ENCODE measurements around the gene CCDC89. TPM values are rescaled to one million over a fixed set of nuclear protein-coding genes. Genes with fewer than 3 reads are reported as not detected.
"Not testable (repeated sequence)": the region's sequence is repeated elsewhere in the genome, so short reads cannot be mapped to it uniquely, and the experiment has no call there.

The CCDC89 gene
- total RNA-seq, 2 experiments from 2014 or later = not detected

DNA sequence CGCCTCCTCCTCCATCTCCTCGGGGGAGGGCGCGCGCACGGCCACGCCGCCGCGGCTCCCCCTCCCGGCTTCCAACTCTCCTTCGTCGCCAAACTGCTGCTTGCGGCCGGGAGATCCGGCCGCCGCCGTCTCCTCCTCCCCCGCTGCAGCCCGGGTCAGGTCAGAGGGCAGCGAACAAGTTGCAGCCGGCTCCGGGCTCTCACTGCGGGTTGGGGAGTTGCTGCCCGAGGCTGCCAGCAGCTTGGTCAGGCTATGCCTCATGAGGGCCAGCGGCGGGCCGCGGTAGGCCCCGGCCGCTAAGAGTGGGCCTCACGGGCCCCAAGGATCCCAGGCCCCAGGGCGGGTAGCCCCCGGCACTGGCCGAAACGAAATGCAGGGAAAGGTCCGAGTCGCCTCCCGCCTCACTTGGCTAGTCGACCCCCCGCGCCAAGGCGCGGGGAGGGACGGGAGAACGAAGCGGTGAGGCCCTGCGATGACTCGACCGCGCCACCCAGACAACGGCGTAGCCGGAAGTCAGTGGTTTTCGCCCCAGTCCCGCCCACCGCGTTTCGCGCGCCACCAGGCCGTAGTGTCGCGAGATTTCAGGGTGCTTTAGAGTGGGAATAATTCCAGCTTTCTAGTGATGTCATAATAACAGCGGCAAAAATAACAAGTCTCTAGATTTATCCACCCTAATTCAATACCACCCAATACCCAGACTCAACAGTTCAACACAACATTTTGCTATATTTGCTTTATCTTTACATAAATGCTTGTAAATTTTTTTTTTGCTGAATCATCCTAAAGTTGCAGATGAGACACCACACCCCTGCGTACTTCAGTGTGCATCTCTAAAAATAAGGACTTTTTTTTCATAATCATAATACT, 21.1 kb downstream of the CCDC89 start, which contains the start of gene CREBZF:
TSS of gene CREBZF (minus strand) at position 515 of the 867 bp plus-strand sequence. CDS start at position 261, 254 bp downstream.
- H3K36me3 Mint-ChIP-seq (ENCODE audit: low read depth) = peaks cover 40% of the 10 kb centered on the region
- peaks cover 29% of the 10 kb centered on the region for H3K4me1 Mint-ChIP-seq
- no peaks in the 10 kb centered on the region for H3K27me3 Mint-ChIP-seq
- no peaks in the 10 kb centered on the region for H3K9me3 Mint-ChIP-seq (ENCODE audit: low read depth)
- ATAC-seq (peak; percentile 88), DNase-seq (peak; percentile 97)
- intact Hi-C loops (cut with DNase I, micrococcal nuclease) = loop anchor here (1.0 to 10.0 kb wide), 17 partner anchors 17 to 638 kb away; partner anchors contain the start of genes EED (in 2 of the 2), PICALM (in 2 of the 2), TMEM126A (in 2 of the 2) and TMEM126B (in 2 of the 2)
- ChIA-PET POLR2A (interaction anchor here (0.6 to 1.0 kb wide), 3 partner anchors 15 to 145 kb away, joined by 3 read pairs; partner anchors contain the start of gene TMEM126A), CTCF (interaction anchor here (0.6 to 1.4 kb wide), 6 partner anchors 16 to 350 kb away, joined by 3 to 5 read pairs (median 4); partner anchors contain the start of genes CCDC83 and TMEM126A)
- H3K4me3 Mint-ChIP-seq = peak within 1 kb of the TSS; percentile 100
- H3K27ac Mint-ChIP-seq = peak within 1 kb of the TSS; percentile 99

- CTCF ChIA-PET = interaction anchor here (0.6 to 1.4 kb wide), 6 partner anchors 15 to 168 kb away, joined by 3 to 5 read pairs (median 4); partner anchors contain the start of genes SYTL2 and TMEM126A
- intact Hi-C loops (cut with DNase I, micrococcal nuclease) = loop anchor here (1.0 to 10.0 kb wide), 13 partner anchors 17 to 639 kb away; partner anchors contain the start of genes EED (in 2 of the 2), PICALM (in 2 of the 2), TMEM126B (in 2 of the 2) and HIKESHI (in 1 of the 2)
- H3K4me1 Mint-ChIP-seq = peaks cover 35% of the 10 kb centered on the region
- POLR2A ChIA-PET = interaction anchor here (1.3 kb wide), 1 partner anchor 36 kb away, joined by 6 read pairs; the partner anchor contains the start of gene TMEM126B
- H3K36me3 Mint-ChIP-seq (ENCODE audit: low read depth) = peaks cover 47% of the 10 kb centered on the region
- H3K27ac Mint-ChIP-seq = peak overlapping the region; percentile 99
- H3K4me3 Mint-ChIP-seq = peak overlapping the region; percentile 100
- H3K9me3 Mint-ChIP-seq (ENCODE audit: low read depth) = no peaks in the 10 kb centered on the region
- DNase-seq (peak; percentile 94), ATAC-seq (peak; percentile 78)
- no peaks in the 10 kb centered on the region for H3K27me3 Mint-ChIP-seq
These were observed 22.0 kb downstream of the CCDC89 start for GRCh38 chr11:85663753-85664614.

DNA sequence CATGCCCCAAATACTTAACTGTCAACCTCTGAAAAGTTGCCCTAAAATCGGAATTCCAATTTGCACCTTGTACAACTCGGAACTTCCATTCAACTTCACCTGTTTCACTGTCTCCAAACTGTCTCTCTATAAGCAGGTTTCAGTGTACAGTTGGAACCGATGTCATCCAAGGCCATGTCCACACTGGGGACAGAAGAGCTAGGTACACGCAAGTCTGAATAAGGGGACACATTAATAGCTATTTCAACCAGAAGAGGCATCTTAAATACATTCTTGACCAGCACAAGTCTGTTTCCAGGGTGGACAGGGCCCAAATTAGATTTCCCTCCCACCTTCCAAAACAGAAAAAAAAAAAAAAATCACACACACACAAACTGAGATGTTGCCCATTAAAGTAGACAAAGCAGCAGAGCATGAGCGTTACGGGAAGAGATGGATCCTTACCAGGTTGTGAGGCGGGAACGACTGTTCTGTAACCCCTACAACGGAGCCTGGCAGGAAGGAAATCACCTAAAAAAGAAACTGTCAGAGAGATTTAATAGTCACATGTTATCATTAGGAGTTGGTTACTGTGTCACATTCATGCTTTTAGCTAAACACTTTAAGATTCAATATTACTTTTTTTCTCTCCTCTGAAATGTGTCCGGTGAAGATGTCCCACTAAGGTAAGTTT, 22.8 kb downstream of the CCDC89 start:
- H3K36me3 Mint-ChIP-seq (ENCODE audit: low read depth) = peaks cover 53% of the 10 kb centered on the region
- CTCF ChIA-PET = interaction anchor here (0.6 to 1.4 kb wide), 5 partner anchors 15 to 169 kb away, joined by 3 to 5 read pairs (median 4); partner anchors contain the start of genes SYTL2 and TMEM126A
- H3K27me3 Mint-ChIP-seq = no peaks in the 10 kb centered on the region
- ATAC-seq (peak; percentile 9), DNase-seq (peak; percentile 38)
- H3K9me3 Mint-ChIP-seq (ENCODE audit: low read depth) = no peaks in the 10 kb centered on the region
- H3K4me3 Mint-ChIP-seq = peak overlapping the region; percentile 100
- POLR2A ChIA-PET = interaction anchor here (1.3 kb wide), 1 partner anchor 35 kb away, joined by 6 read pairs; the partner anchor contains the start of gene TMEM126B
- peaks cover 41% of the 10 kb centered on the region for H3K4me1 Mint-ChIP-seq
- intact Hi-C loops (cut with DNase I, micrococcal nuclease) = loop anchor here in 1 of 2 experiments (5.0 to 10.0 kb wide), 3 partner anchors 66 to 582 kb away; partner anchors contain the start of genes EED and PICALM
- peak overlapping the region; percentile 99 for H3K27ac Mint-ChIP-seq

DNA sequence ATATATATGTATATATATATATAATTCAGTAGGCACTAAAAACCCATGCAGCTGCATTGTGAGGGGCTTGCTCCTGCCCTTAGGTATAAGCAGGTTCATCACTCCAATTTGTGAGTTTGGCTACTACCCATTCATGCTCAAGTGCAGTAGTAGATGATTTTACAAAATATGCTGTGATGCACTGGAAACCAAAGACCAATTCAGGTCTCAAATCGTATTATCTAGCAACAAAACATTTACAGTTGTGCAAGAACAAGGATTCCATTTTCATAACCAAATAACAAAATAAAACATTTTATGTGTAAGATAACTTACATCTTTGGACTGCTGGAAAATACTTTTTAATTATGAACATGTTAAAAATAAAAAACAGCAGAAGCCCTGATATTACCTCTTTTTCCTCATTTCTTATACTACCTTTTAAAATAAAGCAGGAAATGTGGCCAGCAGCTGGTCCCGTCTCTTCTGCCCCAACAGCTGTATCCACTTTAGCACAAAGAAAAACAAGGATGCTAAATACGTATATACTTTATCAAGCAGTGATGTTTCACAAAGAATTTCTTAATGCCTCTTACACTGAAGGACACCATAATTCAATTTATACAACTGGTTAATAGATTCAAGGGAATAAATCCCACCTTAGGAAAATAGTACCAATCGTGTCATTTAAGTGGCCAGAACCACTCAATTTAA, 23.9 kb downstream of the CCDC89 start:
- Mint-ChIP-seq H3K36me3 (ENCODE audit: low read depth) (peaks cover 56% of the 10 kb centered on the region), H3K9me3 (ENCODE audit: low read depth) (no peaks in the 10 kb centered on the region), H3K4me3 (peak overlapping the region; percentile 100), H3K4me1 (peaks cover 44% of the 10 kb centered on the region), H3K27ac (peak overlapping the region; percentile 19), H3K27me3 (no peaks in the 10 kb centered on the region)
- ChIA-PET POLR2A (interaction anchor here (0.7 kb wide), 1 partner anchor 135 kb away, joined by 5 read pairs; no protein-coding TSS in a partner anchor), CTCF (interaction anchor here (0.7 to 1.5 kb wide), 5 partner anchors 10 to 193 kb away, joined by 3 to 5 read pairs (median 4); partner anchors contain the start of gene CCDC83)
- ATAC-seq (no peak), DNase-seq (no peak)
- intact Hi-C loops (cut with DNase I, micrococcal nuclease) = loop anchor here in 1 of 2 experiments (5.0 to 10.0 kb wide), 3 partner anchors 65 to 583 kb away; partner anchors contain the start of genes EED and PICALM

DNA sequence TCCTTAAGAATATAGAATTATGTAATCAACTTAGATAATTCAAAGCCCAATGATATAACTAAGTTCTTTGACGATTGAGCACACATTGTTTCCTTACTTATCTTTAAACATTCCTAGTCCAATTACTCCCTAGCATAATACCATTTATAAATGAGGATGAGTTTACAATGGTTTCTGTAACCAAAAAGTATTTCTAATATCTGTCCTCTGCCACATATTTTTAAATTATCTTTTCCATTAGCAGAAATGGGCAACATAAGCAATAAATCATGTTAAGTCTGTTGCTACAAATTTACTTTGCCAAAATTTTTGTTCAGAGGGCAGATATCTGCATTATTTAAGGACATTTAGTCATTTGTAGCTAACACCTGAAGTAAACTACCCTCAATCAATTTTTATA, 27.8 kb downstream of the CCDC89 start:
- ATAC-seq (no peak), DNase-seq (no peak)
- no peak overlapping the region for H3K4me3 Mint-ChIP-seq
- POLR2A ChIA-PET = interaction anchor here (0.6 kb wide), 1 partner anchor 23 kb away, joined by 3 read pairs; no protein-coding TSS in a partner anchor
- peaks cover 48% of the 10 kb centered on the region for H3K4me1 Mint-ChIP-seq
- intact Hi-C loops (cut with DNase I, micrococcal nuclease) = no loop called here
- no peaks in the 10 kb centered on the region for H3K9me3 Mint-ChIP-seq (ENCODE audit: low read depth)
- no peaks in the 10 kb centered on the region for H3K27me3 Mint-ChIP-seq
- H3K27ac Mint-ChIP-seq = no peak overlapping the region
- peaks cover 58% of the 10 kb centered on the region for H3K36me3 Mint-ChIP-seq (ENCODE audit: low read depth)
- CTCF ChIA-PET = interaction anchor here (1.7 kb wide), 1 partner anchor 9 kb away, joined by 8 read pairs; the partner anchor contains the start of gene TMEM126A

DNA sequence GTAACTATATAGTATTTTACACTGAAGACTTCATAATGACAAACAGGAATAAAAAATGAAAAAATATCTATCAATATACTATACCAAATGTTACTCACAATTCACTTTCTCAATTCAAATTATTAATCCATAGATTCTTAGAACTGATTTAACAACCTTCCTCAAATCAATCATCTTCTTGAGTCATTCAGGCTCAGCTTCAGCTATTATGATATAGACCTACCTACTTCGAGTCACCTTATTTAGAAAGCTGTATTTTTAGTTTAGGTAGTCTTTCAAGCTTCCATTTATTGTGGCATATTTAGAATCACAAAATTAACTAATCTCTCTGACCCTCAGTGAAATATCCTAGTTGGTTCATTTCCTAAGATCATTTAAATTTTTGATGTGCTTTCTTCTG, 29.2 kb downstream of the CCDC89 start:
- Mint-ChIP-seq H3K4me3 (no peak overlapping the region), H3K27ac (peak overlapping the region; percentile 56), H3K36me3 (ENCODE audit: low read depth) (peaks cover 55% of the 10 kb centered on the region), H3K9me3 (ENCODE audit: low read depth) (no peaks in the 10 kb centered on the region), H3K4me1 (peaks cover 54% of the 10 kb centered on the region), H3K27me3 (no peaks in the 10 kb centered on the region)
- POLR2A ChIA-PET = interaction anchor here (0.6 kb wide), 1 partner anchor 501 kb away, joined by 3 read pairs; no protein-coding TSS in a partner anchor
- ATAC-seq (peak; percentile 61), DNase-seq (no peak)
- intact Hi-C loops (cut with DNase I, micrococcal nuclease) = no loop called here
- CTCF ChIA-PET = interaction anchor here (1.1 to 1.7 kb wide), 2 partner anchors 8 to 92 kb away, joined by 3 to 8 read pairs; partner anchors contain the start of gene TMEM126A

- Mint-ChIP-seq H3K36me3 (ENCODE audit: low read depth) (peaks cover 42% of the 10 kb centered on the region), H3K4me1 (peaks cover 40% of the 10 kb centered on the region)
- H3K27ac Mint-ChIP-seq; H3K27me3 Mint-ChIP-seq; DNase-seq; POLR2A ChIA-PET; H3K4me3 Mint-ChIP-seq; H3K9me3 Mint-ChIP-seq (ENCODE audit: low read depth); intact Hi-C loops (cut with DNase I, micrococcal nuclease); ATAC-seq: not testable (repeated sequence)
- CTCF ChIA-PET = interaction anchor here (1.4 kb wide), 1 partner anchor 57 kb away, joined by 3 read pairs; no protein-coding TSS in a partner anchor
These were observed 31.7 kb downstream of the CCDC89 start for GRCh38 chr11:85654343-85654742.

- H3K4me3 Mint-ChIP-seq = no peak overlapping the region
- no peaks in the 10 kb centered on the region for H3K27me3 Mint-ChIP-seq
- H3K9me3 Mint-ChIP-seq (ENCODE audit: low read depth) = no peaks in the 10 kb centered on the region
- peak overlapping the region; percentile 69 for H3K27ac Mint-ChIP-seq
- ChIA-PET CTCF (interaction anchor here (1.9 kb wide), 1 partner anchor 8 kb away, joined by 4 read pairs; no protein-coding TSS in a partner anchor), POLR2A (no interaction called here)
- peaks cover 34% of the 10 kb centered on the region for H3K36me3 Mint-ChIP-seq (ENCODE audit: low read depth)
- ATAC-seq = no peak
- H3K4me1 Mint-ChIP-seq = peaks cover 38% of the 10 kb centered on the region
- intact Hi-C loops (cut with DNase I, micrococcal nuclease) = no loop called here
- DNase-seq = no peak
These were observed 33.1 kb downstream of the CCDC89 start for GRCh38 chr11:85652786-85653447.

- Mint-ChIP-seq H3K4me1 (peaks cover 31% of the 10 kb centered on the region), H3K9me3 (ENCODE audit: low read depth) (no peaks in the 10 kb centered on the region), H3K36me3 (ENCODE audit: low read depth) (peaks cover 26% of the 10 kb centered on the region), H3K27me3 (no peaks in the 10 kb centered on the region), H3K27ac (peak overlapping the region; percentile 45), H3K4me3 (no peak overlapping the region)
- CTCF ChIA-PET = interaction anchor here (1.9 kb wide), 1 partner anchor 10 kb away, joined by 4 read pairs; no protein-coding TSS in a partner anchor
- ATAC-seq (no peak), DNase-seq (no peak)
- POLR2A ChIA-PET = no interaction called here
- intact Hi-C loops (cut with DNase I, micrococcal nuclease) = no loop called here
These were observed 34.9 kb downstream of the CCDC89 start for GRCh38 chr11:85651118-85651517.

Data from activated CD4-positive, alpha-beta T cell treated with anti-CD3 and anti-CD28 coated beads for 36 hours (primary cell).